HG02678 (cell line): ENCODE data around the gene PARP4.
"Not testable (repeated sequence)": the region's sequence is repeated elsewhere in the genome, so short reads cannot be mapped to it uniquely, and the experiment has no call there.

Experiments
- ATAC-seq: cut with Tn5 transposase; IDR thresholded peaks from one replicate; pipeline ENCODE4 v1.9.1; 2021; ENCODE audit warnings: mild to moderate bottlenecking, moderate library complexity; ENCODE audit not compliant: unreplicated experiment

PARP4 gene

DNA sequence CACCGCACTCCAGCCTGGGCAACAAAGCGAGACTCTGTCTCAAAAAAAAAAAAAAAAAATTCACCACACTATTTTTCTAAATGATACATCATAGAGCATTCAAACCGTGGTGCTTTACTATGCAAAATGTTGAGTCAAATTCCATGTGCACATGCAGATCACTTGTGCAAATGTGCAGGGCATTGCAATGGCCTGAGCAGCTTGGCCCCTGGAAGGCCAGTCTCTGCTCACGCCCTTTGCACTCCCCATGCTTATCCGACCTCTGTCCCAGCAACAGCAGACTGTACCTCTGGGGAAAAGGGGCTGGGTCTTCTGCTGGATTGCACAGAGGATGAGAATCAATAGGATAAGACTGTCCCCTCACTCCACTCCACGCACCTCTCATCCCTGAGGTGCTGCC, 58.5 kb downstream of the PARP4 start:
- ATAC-seq, result no peak

DNA sequence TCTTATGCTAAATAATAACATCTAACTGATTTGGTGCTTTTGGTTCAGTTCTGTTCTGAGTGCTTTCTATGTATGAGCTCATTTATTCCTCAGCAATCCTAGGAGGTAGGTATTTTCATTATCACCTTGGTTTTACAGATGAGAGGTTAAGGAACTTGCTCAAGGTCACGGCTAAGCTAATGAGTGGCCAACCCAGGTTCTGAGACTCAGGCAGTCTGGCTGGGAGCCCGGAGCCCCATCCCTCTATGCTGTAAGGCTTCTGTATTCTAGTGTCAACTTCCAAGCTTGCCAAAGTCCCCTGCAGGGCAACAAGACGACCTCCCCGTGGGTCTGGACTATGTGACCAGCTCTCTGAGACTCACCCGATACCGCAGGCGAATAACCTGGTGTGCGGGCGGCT, 60.5 kb downstream of the PARP4 start:
- no peak for ATAC-seq

DNA sequence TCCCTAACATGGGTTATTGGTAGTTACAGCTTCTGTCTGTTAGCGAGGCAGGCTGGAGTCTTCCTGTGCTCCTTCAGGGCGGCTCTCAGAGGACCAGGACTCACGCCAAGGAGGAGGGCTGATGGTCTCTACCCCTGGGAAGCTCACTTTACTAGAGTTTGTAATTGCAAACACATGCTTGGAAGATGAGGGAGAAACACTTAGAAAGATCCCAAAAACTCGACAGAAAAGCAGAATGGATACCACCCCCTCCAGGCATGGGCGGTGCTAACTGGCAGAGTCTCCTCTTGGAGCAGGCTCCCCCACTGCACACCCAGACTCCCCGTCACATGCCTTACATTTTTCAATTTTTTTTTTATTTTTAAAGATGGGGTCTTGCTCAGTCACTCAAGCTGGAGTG, 62.0 kb downstream of the PARP4 start:
- no peak for ATAC-seq

DNA sequence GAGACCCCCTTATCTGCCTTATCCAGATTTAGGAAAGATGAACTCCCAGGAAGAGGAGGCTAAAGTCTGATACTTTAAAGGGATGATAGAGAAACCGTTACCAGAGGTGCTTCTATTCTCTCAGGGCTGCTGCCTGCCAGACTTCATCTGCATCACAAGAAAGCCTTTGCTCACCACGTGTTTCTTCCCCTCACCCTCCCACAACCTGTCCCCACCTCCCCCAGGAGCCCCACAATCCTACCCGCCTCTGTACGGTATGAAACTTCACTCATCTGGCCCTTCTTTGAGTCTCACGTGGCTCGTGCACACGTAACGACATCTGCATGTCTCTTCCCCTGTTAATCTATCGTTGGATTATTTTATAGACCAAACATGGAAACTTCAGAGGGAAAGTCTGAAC, 67.7 kb downstream of the PARP4 start:
- not testable (repeated sequence) for ATAC-seq

DNA sequence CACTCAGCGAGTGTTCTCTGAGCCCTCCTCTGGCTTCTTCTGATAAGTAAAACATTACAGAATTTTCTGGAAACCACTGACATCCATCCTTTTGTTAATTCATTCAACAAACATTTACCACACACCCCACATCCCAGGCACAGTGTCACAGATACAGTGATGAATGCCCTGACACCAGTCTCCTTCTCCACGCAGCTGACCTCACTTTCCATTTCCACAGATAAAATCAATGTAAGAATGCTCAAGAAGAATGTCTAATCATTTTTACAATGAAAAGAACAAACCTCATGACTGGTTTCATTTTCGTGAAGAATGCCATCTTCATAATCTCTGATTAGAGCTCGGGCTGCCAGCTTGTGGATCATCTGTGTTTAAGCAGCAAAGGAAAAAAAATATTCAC, 69.2 kb downstream of the PARP4 start:
- no peak for ATAC-seq

DNA sequence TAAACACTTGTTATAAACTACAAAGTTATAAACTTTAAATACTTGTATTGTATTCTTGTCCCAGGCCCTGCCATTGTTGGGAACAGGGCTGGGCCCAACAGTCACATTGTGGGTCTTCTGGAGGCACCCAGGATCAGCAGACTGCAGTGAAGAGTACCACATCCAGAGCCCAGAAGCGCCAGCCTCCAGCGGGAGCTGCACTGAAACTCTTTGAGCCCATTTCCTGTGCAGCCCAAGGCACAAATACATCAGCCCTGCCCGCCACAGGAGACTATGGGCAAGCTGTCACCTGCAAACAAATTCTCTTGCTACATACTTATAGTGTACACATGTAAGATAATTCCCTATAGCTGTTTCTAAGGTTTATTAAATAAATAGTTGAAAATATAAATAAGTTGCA, 86.5 kb downstream of the PARP4 start:
- not testable (repeated sequence) for ATAC-seq

DNA sequence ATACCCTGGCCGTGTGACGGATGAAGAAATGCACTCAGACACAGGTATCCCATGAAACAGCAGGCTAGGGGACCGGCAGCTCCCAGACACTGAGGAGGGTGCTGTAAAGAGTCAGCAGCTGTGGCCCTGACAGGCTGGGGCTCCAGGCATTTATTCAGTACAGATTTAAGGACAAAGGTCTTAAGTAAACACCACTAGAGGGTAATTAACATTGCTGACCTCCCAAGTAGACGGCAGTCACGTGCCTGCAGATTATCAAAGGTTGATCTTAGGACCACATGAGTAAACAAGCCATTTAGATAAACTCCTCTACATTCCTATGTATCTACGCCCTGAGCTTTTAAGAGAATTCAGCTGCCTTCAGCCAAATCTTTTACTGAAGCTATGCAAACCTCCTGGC, 92.9 kb downstream of the PARP4 start:
- ATAC-seq, result not testable (repeated sequence)

DNA sequence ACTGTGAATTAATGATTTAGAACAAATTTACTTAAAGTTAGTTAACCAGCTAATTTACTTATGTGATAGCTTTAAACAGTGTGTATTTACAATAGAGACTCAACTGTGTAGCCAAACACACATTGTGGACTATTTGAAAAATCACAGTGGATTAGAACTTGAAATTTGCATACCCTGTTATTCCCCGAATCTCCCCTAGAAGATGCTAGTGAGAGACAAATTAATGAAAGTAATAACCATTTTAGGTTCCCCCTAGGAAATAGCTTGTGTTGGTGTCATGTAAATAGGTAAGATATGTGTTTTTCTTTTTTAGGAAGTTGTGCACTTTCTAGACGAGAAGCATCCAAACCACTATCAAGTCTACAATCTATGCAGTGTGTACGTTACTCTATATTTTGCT, 104.7 kb downstream of the PARP4 start:
- ATAC-seq, result no peak

DNA sequence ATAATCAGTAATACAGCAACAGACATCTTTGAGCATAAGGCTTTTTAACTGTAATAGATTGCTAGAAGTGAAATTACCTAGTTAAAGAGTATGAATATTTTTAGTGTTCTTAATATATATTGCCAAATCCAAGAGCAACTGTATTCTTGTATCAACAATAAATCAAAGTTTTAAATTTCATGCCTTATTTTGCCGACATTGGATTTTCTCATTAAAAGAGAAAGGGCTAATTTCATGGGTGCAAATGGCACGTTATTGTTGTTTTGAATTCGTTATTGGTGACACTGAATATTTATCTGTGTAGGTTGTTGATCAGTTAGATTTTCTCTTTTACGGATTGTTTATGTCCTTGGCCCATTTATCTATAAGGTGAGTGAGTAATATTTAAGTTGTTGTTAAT, 106.1 kb downstream of the PARP4 start:
- no peak for ATAC-seq

DNA sequence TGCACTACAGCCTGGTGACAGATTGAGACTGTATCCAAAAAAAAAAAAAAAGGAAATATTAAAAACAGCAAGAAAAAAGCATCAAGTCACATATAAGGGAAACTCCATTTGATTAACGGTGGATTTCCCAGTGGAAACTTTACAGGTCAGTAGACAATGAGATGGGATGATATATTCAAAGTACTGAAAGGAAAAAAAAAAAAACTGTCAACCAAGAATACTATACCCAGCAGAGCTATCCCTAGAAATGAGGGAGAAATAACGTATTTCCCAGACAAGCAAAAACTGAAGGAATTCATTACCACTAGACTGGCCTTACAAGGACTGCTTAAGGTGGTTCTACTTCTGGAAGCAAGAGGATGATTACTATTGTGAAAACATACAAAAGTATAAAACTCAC, 115.8 kb downstream of the PARP4 start:
- no peak for ATAC-seq

DNA sequence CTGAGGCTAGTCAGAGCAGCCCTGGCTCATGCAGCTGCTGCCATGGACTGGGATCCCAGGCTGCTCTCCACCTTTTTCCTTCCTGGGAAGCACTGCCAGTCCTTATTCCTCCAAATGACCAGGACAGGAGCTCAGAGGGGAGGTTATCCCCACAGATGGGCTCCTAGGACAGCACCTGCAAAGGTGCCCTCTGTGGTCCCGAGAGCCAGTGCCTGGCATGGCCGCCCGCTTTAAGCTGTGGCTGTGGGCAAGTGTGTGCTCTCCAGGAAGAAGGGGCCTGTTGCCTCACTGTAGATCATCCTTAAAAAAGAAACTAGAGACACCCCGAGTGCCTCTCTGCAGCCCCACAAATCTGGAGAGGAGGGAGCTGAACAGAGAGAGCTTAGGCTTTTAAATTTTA, 119.6 kb downstream of the PARP4 start:
- ATAC-seq, result no peak

DNA sequence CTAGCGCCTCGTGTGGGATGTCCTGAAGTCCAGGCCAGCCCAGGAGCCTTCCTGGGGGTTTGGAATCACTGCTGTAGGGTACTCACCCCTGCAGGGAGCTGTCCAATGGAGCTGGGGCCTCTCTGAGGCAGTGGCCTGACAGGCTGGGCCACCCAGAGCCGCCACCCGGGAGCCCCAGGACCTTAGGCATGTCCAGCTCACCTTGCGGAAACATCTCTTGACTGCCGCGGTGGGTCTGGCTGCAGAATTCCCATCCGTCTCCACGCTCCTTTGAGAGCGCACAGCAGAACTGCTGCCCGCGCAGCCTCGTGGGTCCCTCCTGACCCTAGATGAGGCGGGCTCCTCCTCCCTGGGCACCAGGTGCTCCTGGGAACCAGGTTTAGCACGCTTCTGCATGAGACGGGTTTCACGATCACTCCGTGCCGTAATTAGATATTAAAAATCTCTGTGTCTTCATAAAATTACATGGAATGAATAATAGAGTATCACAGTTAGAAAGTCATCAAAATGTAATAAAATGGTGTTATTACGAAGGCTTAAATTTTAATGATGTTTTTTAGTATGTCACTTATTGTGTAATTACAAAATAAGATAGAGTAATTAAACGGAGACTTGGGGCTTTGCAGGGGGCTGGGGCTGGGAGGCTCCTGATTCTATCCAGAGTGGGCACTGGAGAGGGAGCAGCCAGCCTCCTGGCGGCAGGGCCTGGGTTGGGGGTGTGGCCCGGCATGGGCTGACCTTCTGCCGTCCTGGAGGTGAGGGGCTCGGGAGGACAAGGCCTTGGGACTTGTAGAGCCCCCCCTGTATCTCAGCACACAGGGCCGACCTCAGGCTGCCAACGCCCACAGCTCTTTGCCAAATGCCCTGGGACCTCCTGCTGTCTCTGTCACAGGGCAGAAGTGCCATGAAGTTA, 120.6 kb downstream of the PARP4 start:
- ATAC-seq, result not testable (repeated sequence)

DNA sequence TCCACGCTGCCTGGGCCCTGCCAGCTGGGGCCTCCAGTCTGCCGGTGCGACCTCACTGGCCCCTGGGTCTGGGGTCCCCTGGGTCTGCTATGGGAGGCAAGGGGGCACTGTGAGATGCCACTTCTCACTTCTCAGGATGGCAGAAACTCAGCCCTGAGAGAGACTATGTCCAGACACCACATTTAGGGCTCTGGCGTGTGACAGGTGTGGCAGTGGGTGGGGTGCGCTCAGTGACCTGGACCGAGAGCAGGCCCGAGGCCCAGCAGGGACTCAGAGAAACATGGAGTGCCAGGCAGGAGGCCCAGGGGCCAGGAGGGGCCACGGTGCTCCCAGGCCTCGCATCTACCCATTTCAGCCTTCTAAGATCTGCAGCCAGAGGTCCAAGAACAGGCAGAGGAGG, 121.8 kb downstream of the PARP4 start:
- not testable (repeated sequence) for ATAC-seq

DNA sequence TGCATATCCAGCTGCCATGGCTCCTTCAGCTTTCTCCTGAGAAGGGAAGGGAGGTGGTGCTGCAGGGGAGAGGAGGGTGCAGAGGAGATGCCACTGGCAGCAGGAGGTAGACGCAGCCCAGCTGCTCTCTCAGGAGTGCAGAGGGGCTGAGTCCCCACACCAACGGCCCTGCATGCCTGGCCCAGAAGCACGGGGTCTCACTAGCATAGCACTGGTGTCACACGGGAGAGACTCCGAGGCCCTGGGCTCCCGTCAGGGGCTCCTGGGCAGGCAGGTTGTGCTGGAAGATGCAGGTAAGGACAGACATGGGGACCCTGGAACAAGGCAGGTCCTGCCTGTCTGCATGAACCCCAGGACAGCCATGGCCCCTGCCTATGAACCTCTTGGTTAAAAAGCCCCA, 123.1 kb downstream of the PARP4 start:
- ATAC-seq, result no peak

DNA sequence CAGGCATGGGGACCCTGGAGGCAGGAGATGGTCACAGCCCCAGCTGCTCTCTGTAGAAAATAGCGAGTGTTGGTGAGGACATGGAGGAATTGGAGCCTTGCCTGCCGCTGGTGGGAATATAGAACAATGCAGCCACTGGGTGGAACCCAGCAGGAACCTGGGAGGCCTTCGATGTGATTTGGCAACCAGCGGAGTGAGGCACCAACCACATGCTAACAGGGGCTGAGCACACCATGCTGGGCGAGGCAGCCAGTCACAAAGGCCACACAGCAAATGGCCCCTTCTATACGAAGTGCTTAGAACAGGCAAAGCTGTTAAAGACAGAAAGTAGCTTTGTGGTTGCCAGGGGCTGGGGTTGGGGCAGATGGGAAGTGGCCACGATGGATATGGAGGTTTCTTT, 123.8 kb downstream of the PARP4 start:
- ATAC-seq, result not testable (repeated sequence)

DNA sequence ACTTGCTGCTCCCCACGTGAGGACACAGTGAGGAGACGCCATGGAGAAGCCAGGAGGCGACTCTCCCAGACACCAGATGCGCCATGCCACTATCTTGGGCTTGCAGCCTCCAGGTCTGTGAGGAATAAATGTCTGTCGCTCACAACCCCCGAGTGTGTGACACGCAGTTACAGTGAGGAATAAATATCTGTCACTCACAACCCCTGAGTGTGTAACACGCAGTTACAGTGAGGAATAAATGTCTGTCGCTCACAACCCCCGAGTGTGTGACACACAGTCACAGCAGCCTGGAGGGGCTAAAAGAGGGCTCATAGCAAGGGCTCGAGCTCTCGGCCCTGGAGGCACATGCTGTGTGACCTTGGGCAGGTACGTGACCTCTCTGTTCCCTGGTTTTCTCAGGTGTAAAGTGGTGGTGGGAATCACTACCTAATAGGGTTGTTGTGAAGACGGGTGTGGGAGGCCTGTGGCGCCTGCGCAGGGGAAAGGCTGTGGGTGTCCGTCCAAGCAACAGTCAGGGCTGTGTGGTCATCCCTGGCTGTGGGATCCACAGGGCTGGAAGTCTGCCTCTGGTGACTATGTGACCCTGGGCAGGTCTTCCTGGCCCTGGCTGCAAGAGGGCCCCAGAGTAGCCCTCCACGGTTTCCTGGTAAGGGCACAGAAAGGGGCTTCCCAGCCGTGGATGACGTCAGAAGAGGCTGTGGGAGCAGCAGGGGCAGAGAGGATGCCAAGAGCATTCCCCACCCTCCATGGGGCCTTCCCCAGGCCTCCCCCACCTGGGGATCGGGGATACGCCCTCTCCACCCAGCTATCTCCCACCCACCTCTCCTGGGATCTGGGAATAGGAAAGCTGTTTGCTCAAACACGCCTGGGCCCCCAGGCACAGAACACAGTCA, 125.5 kb downstream of the PARP4 start:
- no peak for ATAC-seq

DNA sequence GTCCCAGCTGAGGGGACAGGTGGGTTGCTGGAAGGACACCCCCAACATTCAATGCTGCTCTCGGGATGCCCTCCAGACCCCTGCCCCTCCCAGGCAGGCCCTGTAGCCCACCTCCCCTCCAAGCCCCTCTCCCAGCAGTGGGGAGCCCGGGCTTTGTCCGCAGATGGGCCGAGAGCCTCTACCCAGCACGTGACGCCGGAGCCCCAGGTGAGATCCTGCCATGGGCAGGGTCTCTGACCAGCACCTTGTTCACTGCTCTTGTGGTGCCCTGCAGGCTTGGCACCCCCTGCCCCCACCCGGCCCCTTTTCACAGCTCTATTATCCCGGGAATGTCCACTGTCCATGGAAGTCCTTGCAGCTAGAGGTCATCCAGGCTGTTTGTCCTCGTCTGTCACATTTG, 126.7 kb downstream of the PARP4 start:
- no peak for ATAC-seq

DNA sequence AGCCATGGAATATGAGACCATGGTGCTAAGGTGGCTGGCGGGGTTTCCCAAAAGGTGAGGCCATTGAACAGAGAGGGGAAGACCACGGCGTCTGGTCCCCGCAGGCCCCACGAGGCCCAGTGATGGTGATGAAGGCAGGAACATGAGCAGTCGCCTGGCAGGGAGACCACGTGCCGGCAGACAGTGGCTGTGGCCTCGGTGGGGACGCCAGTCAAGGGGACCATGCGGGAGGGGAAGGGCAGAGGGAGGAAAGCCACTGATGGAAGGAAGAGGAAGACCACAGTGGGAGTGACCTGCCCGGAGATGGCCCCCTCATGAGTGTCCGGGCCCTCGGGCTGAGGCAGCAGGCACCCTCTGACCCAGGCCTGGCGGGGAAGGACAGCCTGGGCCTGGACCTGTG, 127.6 kb downstream of the PARP4 start:
- ATAC-seq, result not testable (repeated sequence)

DNA sequence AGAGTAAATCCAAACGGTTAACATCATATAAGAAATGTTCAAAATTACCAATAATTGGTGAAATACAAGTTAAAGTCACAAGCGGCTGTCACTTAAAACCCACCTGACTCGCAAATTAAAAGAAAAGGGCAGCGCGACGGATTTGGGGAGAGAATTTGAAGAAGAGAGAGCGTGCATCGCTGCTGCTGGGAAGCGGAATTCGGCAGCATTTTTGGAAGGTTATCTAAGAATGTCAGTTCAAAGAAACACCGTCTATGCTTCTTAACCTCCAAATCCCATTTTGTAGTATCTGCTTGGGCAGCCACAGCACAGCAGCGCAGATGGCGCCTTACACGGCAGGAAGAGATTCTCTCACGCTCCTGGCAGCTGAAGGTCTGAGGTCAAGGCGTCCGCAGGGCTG, 128.5 kb downstream of the PARP4 start:
- not testable (repeated sequence) for ATAC-seq

DNA sequence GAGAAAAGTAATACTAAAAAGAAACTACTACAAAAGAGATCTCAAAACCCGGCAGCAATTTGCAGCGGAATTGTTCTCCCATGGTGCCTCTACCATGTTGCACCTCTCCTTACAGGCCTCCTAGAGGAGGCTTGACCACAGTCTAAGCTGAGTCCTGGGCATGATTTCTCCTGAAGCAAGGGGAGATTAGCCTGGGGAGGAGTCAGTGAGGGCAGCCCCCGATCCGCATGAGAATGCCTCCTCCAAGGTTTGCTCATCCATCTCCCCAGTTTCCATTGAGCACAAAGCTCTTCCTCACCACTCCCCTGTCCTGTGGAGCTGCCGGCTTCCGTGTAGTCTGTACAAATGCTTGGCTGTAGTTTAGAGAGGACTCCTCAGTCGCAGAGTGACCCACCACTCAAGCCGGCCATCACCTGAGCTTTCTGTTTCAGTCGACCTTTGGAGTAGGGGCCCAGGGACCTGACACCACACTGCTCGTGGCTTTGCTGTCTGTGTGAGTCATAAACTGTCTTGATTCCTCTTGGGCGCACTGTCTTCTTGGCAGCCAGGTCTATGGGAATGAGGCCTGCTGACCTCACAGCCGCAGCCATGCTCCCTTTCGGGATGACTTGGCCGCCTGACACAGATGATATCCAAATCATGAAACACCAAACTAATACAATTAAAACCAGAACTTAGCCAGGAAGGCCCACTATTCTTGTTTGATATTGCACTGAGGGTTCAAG, 130.9 kb downstream of the PARP4 start:
- ATAC-seq, result no peak

DNA sequence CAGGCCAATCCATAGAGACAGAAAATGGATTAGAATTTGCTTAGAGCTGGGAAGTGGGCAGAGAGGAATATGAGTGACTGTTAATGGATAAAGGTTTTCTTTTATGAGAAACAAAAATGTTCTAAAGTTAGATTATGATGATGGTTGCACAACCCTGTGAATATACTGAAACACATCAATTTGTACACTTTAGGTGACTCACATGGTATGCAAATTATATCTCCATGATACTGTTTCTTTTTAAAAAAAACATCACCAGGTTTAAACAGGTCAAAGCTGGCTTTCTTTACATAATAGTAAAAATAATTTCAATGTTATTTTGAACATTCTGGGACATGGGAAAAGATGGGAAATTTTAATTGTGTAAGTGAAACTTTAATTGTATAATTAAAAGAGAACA, 131.7 kb downstream of the PARP4 start:
- ATAC-seq, result not testable (repeated sequence)
